Uterus (tissue), 4 donors: Measurements from ENCODE around the gene FAF1. TPM values are rescaled to one million over a fixed set of nuclear protein-coding genes. Genes with fewer than 3 reads are reported as not detected.

ENCODE experiments used
- DNase-seq, 2 donors: peaks; one replicate each; pipeline ENCODE4 v3.0.0-alpha.2; 2019 to 2020
- H3K27ac ChIP-seq, 2 donors: fragments of 200-600 bp; sonication (generic); 1 replicate in 1 of 2; 2 replicates in 1 of 2; pipeline ENCODE4 v1.5.1; 2016 to 2018
- H3K27me3 ChIP-seq, 2 donors: fragments of 200-600 bp; sonication (generic); one replicate each; pipeline ENCODE4 v1.5.1; 2018 to 2019; ENCODE audit warnings: control low read depth in 1 of 2
- H3K36me3 ChIP-seq, 2 donors: fragments of 200-600 bp; sonication (generic); one replicate each; pipeline ENCODE4 v1.5.1; 2019; ENCODE audit warnings: control low read depth in 1 of 2
- H3K4me1 ChIP-seq, 2 donors: fragments of 200-600 bp; sonication (generic); one replicate each; pipeline ENCODE4 v1.5.1; 2018 to 2019; ENCODE audit warnings: control low read depth in 1 of 2
- H3K4me3 ChIP-seq, 2 donors: fragments of 200-600 bp; sonication (generic); 1 replicate in 1 of 2; 2 replicates in 1 of 2; pipeline ENCODE4 v1.5.1; 2018 to 2019; ENCODE audit warnings: mild to moderate bottlenecking in 1 of 2
- H3K9me3 ChIP-seq, 2 donors: fragments of 200-600 bp; sonication (generic); one replicate each; pipeline ENCODE4 v1.5.1; 2019; ENCODE audit warnings: control low read depth in 1 of 2
- CTCF ChIP-seq, 4 experiments: fragments of 200-600 bp in 2 of 4; fragments of 450-650 bp in 2 of 4; sonication (generic) in 2 of 4; IDR thresholded peaks; one replicate each; pipeline ENCODE4 v1.5.1; 2016 to 2019; ENCODE audit warnings: antibody characterized with exemption in 4 of 4, mild to moderate bottlenecking in 2 of 4, moderate library complexity in 1 of 4
- POLR2A ChIP-seq, 2 donors: fragments of 450-650 bp; IDR thresholded peaks; one replicate each; pipeline ENCODE4 v1.6.1; 2016; ENCODE audit warnings: antibody characterized with exemption in 2 of 2, mild to moderate bottlenecking in 1 of 2, moderate library complexity in 1 of 2
- intact Hi-C: fragments of 100-400 bp; cut with DNase I; formaldehyde crosslinking; loops from one replicate; pipeline ENCODE4 v1.15.1; 2023; ENCODE audit warnings: low total_unique reads
- small RNA-seq: library from RNA; depleted of rRNA; stranded (forward); fragments of <200 nt; gene quantifications from one replicate; pipeline ENCODE3, GENCODE V24; 2016
- total RNA-seq, 4 donors: library from RNA; depleted of rRNA in 3 of 4; stranded (reverse); fragments of >200 nt in 3 of 4; gene quantifications; one replicate each; pipeline versions ENCODE4 v1.1.0 to v1.2.4, GENCODE V29; 2014 to 2023
- donor health status: DM: yes; HTN: yes; CAD: no.

Gene FAF1
- total RNA-seq, 4 donors from 2014 or later, result 34.1 to 77.2 (median 64.1) TPM

- Histone ChIP-seq H3K9me3 (no peaks in the 10 kb centered on the region), H3K4me3 (no peak overlapping the region), H3K27ac (no peak overlapping the region), H3K4me1 (no peaks in the 10 kb centered on the region), H3K36me3 (no peaks in the 10 kb centered on the region), H3K27me3 (no peaks in the 10 kb centered on the region)
- DNase-seq, result no peak
- intact Hi-C loops, result no loop called here
- TF ChIP-seq POLR2A (IDR thresholded peaks at IDR 0.05), result no peak
- no peak for TF ChIP-seq CTCF (IDR thresholded peaks at IDR 0.05)
These were observed 566.4 kb downstream of the FAF1 start for GRCh38 chr1:50393522-50394120.

Small RNA genes within 50 kb of the gene (small RNA-seq; reads per million reads assigned to genes)
- not detected for gene RNU6-1026P

Other genes starting within 250 kb of the FAF1 start
- 100 to 1,000 TPM in 1 of 4 donors, 10 to 100 TPM in 3; 13.4 to 103 (median 22.2) TPM for gene CDKN2C, start 10.0 kb upstream of the FAF1 start, total RNA-seq
- not detected for gene C1orf185, start 142.0 kb upstream of the FAF1 start, total RNA-seq